KMS-11 (cell line): ENCODE results near the gene PER3.

Experiments
- H2AFZ ChIP-seq: fragments of 200-600 bp; sonication (generic); 2 replicates; pipeline ENCODE4 v1.6.1; 2016; ENCODE audit warnings: antibody characterized with exemption, mixed run types, low read depth
- H3K27ac ChIP-seq: fragments of 200-600 bp; sonication (generic); 2 replicates; pipeline ENCODE4 v1.6.1; 2016; ENCODE audit warnings: mild to moderate bottlenecking, mixed run types
- H3K27me3 ChIP-seq: fragments of 200-600 bp; sonication (generic); 2 replicates; pipeline ENCODE4 v1.6.1; 2017; ENCODE audit warnings: mild to moderate bottlenecking, low read depth, mixed run types, moderate library complexity; ENCODE audit not compliant: insufficient read depth
- H3K36me3 ChIP-seq: fragments of 200-600 bp; sonication (generic); 2 replicates; pipeline ENCODE4 v1.6.1; 2017; ENCODE audit warnings: mild to moderate bottlenecking, mixed run types; ENCODE audit not compliant: insufficient read depth
- H3K4me1 ChIP-seq: fragments of 200-600 bp; sonication (generic); 2 replicates; pipeline ENCODE4 v1.6.1; 2016; ENCODE audit warnings: mild to moderate bottlenecking, low read depth, mixed run types; ENCODE audit not compliant: poor library complexity, severe bottlenecking
- H3K4me2 ChIP-seq: fragments of 200-600 bp; sonication (generic); 2 replicates; pipeline ENCODE4 v1.7.0; 2016; ENCODE audit warnings: mild to moderate bottlenecking, mixed run types
- H3K4me3 ChIP-seq: fragments of 200-600 bp; sonication (generic); IDR thresholded peaks from 2 replicates; pipeline ENCODE4 v1.6.1; 2017; ENCODE audit warnings: low read depth, low read length, mixed read lengths; ENCODE audit not compliant: insufficient read depth
- H3K79me2 ChIP-seq: fragments of 200-600 bp; sonication (generic); 2 replicates; pipeline ENCODE4 v1.6.1; 2016; ENCODE audit warnings: low read depth, mixed run types; ENCODE audit not compliant: insufficient read depth
- H3K9ac ChIP-seq: fragments of 200-600 bp; sonication (generic); 2 replicates; pipeline ENCODE4 v1.6.1; 2016; ENCODE audit warnings: mild to moderate bottlenecking, mixed run types
- H4K20me1 ChIP-seq: fragments of 200-600 bp; sonication (generic); 2 replicates; pipeline ENCODE4 v1.6.1; 2016; ENCODE audit warnings: mild to moderate bottlenecking, mixed run types; ENCODE audit not compliant: insufficient read depth
- CTCF ChIP-seq: fragments of 200-600 bp; sonication (generic); conservative IDR thresholded peaks from 2 replicates; pipeline ENCODE4 v1.6.1; 2017; ENCODE audit warnings: low read depth, mild to moderate bottlenecking, antibody characterized with exemption, low read length, moderate library complexity, mixed read lengths

PER3 gene

GRCh38 chr1:7856345-7856744 lies 72.3 kb downstream of the PER3 start:
- Histone ChIP-seq H2AFZ (no peak overlapping the region), H3K27ac (no peak overlapping the region), H3K4me1 (no peaks in the 10 kb centered on the region), H3K79me2 (no peaks in the 10 kb centered on the region), H3K4me3 (no peak overlapping the region), H3K9ac (no peak overlapping the region), H3K36me3 (no peaks in the 10 kb centered on the region), H3K27me3 (no peaks in the 10 kb centered on the region), H3K4me2 (no peak overlapping the region), H4K20me1 (no peaks in the 10 kb centered on the region)
- TF ChIP-seq CTCF, result no peak

- Histone ChIP-seq H3K4me3 (no peak overlapping the region), H3K4me1 (no peaks in the 10 kb centered on the region), H3K79me2 (no peaks in the 10 kb centered on the region), H4K20me1 (no peaks in the 10 kb centered on the region), H3K27me3 (no peaks in the 10 kb centered on the region), H3K27ac (no peak overlapping the region), H3K36me3 (no peaks in the 10 kb centered on the region), H3K9ac (no peak overlapping the region), H3K4me2 (no peak overlapping the region), H2AFZ (no peak overlapping the region)
- TF ChIP-seq CTCF, result no peak
These were observed 72.9 kb downstream of the PER3 start for GRCh38 chr1:7857000-7857399.

- Histone ChIP-seq H2AFZ (no peak overlapping the region), H3K79me2 (no peaks in the 10 kb centered on the region), H3K27ac (no peak overlapping the region), H3K9ac (no peak overlapping the region), H4K20me1 (no peaks in the 10 kb centered on the region), H3K4me2 (no peak overlapping the region), H3K36me3 (no peaks in the 10 kb centered on the region), H3K27me3 (no peaks in the 10 kb centered on the region), H3K4me3 (no peak overlapping the region), H3K4me1 (no peaks in the 10 kb centered on the region)
- no peak for TF ChIP-seq CTCF
These were observed 73.9 kb downstream of the PER3 start for GRCh38 chr1:7857985-7858384.

DNA sequence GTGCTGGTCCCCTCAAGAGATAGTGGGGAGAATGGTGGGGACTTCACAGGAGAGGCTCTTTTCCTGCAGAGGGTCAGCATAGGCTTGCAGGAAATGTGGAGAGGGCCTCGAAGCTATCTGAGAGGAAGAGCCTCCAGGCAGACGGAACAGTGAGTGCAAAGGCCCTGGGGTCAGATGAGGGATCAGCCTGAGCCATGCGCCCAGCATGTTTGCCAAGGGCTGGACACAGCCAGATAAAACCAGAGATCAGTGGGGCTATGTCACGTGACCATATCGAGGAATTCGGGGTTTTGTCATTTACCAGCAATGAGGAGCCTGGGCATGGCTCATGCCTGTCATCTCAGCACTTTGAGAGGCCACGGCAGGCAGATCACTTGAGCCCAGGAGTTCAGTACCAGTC lies 75.3 kb downstream of the PER3 start:
- TF ChIP-seq CTCF, result no peak
- Histone ChIP-seq H4K20me1 (no peaks in the 10 kb centered on the region), H3K27ac (no peak overlapping the region), H3K79me2 (no peaks in the 10 kb centered on the region), H3K9ac (no peak overlapping the region), H3K4me1 (no peaks in the 10 kb centered on the region), H3K36me3 (no peaks in the 10 kb centered on the region), H2AFZ (no peak overlapping the region), H3K27me3 (no peaks in the 10 kb centered on the region), H3K4me3 (no peak overlapping the region), H3K4me2 (no peak overlapping the region)

DNA sequence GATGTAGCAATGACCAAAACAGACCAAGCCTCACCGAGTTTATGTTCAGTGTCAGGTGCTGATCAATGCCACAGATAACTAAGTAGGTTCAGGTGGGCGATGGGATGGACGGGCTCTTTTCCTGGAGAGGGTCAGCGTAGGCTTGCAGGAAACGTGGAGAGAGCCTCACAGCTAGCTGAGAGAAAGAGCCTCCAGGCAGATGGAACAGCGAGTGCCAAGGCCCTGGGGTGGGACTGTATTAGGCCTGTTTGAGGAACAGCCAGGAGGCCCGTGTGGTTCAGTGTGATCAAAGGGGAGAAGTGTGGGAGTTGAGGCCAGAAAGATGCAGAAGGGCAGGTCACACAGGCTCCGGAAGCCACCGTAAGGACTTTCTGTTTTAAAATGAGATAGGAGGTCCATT lies 76.0 kb downstream of the PER3 start:
- H3K4me3 ChIP-seq, result no peak overlapping the region
- H3K4me1 ChIP-seq, result no peaks in the 10 kb centered on the region
- no peaks in the 10 kb centered on the region for H3K36me3 ChIP-seq
- no peak for TF ChIP-seq CTCF
- H3K79me2 ChIP-seq, result no peaks in the 10 kb centered on the region
- H2AFZ ChIP-seq, result no peak overlapping the region
- H4K20me1 ChIP-seq, result no peaks in the 10 kb centered on the region
- no peak overlapping the region for H3K27ac ChIP-seq
- no peak overlapping the region for H3K9ac ChIP-seq
- no peak overlapping the region for H3K4me2 ChIP-seq
- no peaks in the 10 kb centered on the region for H3K27me3 ChIP-seq
